ENCODE results near the gene KLHL26. TPM values are rescaled to one million over a fixed set of nuclear protein-coding genes. Genes with fewer than 3 reads are reported as not detected.

KLHL26 gene
- total RNA-seq, 1 donor from 2014 or later: 12.0 TPM

DNA sequence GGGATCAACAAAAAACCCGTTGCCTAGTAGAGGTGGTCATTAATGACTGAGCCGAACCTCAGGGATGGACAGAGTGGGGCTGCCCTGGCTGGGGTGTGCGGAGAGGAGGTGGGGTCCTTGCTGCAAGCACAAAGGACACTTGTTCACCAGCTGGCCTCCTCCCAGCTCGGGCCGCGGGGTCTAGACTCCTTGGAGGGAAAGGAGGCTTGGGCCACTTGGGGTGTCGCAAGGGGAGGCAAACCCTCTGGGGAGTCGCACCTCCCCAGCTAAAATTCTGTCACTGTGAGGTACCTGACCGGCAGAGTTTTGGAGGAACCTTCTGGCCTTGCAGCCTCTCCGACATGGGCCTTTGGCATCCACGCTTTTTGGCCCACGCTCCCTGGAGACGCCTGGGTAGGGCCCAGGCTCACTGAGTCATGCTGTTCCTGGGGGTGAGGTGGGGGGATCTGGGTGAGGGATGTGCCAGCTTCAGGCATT lies 8.2 kb downstream of the KLHL26 start:
- Mint-ChIP-seq H3K27me3 (ENCODE audit: unreplicated experiment) (no peaks in the 10 kb centered on the region), H3K9me3 (ENCODE audit: unreplicated experiment) (peaks cover 2% of the 10 kb centered on the region), H3K36me3 (ENCODE audit: unreplicated experiment) (peaks cover 4% of the 10 kb centered on the region), H3K4me3 (ENCODE audit: unreplicated experiment) (no peak overlapping the region), H3K27ac (ENCODE audit: unreplicated experiment) (no peak overlapping the region), H3K4me1 (ENCODE audit: low read depth, unreplicated experiment) (peaks cover 13% of the 10 kb centered on the region)
- no peak for DNase-seq
- TF ChIP-seq, protein P1, sequence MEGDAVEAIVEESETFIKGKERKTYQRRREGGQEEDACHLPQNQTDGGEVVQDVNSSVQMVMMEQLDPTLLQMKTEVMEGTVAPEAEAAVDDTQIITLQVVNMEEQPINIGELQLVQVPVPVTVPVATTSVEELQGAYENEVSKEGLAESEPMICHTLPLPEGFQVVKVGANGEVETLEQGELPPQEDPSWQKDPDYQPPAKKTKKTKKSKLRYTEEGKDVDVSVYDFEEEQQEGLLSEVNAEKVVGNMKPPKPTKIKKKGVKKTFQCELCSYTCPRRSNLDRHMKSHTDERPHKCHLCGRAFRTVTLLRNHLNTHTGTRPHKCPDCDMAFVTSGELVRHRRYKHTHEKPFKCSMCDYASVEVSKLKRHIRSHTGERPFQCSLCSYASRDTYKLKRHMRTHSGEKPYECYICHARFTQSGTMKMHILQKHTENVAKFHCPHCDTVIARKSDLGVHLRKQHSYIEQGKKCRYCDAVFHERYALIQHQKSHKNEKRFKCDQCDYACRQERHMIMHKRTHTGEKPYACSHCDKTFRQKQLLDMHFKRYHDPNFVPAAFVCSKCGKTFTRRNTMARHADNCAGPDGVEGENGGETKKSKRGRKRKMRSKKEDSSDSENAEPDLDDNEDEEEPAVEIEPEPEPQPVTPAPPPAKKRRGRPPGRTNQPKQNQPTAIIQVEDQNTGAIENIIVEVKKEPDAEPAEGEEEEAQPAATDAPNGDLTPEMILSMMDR (IDR thresholded peaks at IDR 0.05; ENCODE audit: partially characterized antibody, unreplicated experiment): no peak

DNA sequence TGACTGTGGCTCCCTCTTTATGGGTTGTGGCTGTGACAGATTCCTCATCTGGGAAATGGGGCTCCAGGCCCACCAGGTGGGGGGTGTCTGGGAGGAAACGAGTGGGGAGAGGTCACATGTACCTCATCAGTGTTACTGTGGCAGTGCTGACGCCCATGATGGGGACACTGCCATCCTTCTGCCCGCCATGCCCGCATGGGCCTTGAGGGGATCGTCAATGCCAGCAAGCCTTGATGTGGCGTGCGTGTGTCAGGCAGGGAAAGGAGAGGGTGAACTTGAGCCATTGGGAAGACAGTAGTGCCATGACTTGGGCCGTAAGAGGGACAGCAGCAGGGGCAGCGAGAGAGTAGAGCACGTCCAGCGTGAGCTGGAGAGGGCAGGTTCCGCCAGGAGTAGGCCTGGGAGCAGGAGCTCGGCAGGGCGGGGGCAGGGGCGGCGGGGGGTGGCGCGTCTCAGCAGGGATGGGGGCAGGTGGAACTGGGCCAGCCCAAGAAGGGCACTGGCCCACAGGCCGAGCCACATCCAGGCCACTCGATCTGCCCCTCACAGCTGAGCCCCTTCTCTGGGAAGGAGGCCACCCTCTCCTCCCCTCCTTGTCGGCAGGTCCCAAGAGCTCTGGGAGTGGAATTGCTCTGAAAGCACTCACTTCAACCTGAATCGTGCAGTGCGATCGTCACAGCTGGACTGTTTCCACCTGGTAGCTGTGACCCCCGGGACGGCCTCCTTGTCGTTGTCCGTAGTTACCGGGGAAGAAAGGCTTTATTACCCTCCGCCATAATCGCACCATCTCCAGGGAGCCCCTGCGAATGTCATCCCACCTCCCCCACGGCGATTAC lies 9.9 kb downstream of the KLHL26 start:
- peaks cover 2% of the 10 kb centered on the region for H3K9me3 Mint-ChIP-seq (ENCODE audit: unreplicated experiment)
- H3K4me3 Mint-ChIP-seq (ENCODE audit: unreplicated experiment): no peak overlapping the region
- peaks cover 4% of the 10 kb centered on the region for H3K36me3 Mint-ChIP-seq (ENCODE audit: unreplicated experiment)
- peaks cover 20% of the 10 kb centered on the region for H3K4me1 Mint-ChIP-seq (ENCODE audit: low read depth, unreplicated experiment)
- H3K27ac Mint-ChIP-seq (ENCODE audit: unreplicated experiment): no peak overlapping the region
- no peaks in the 10 kb centered on the region for H3K27me3 Mint-ChIP-seq (ENCODE audit: unreplicated experiment)
- TF ChIP-seq, protein P1 (IDR thresholded peaks at IDR 0.05; ENCODE audit: partially characterized antibody, unreplicated experiment): no peak
- peak; percentile 55 for DNase-seq

DNA sequence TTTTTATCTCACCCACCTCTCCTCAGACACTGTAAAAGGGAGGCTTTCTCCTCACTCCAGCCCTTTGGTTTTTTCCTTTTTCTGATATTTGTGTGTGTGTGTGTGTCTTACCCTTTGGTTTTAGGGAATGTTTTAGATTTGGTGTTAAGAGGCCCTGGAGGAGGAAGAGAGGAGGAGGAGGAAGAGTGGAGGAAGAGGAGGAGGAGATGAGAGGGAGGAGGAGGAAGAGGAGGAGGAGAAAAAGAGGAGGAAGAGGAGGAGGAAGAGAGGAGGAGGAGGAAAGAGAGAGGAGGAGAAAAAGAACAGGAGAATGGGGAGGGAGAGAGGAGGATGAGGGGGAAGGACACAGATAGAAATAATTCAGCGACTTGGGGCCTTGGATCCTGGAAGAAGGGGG lies 10.5 kb downstream of the KLHL26 start:
- Mint-ChIP-seq H3K4me3 (ENCODE audit: unreplicated experiment) (no peak overlapping the region), H3K27ac (ENCODE audit: unreplicated experiment) (peak overlapping the region; percentile 2), H3K27me3 (ENCODE audit: unreplicated experiment) (peaks cover 3% of the 10 kb centered on the region), H3K36me3 (ENCODE audit: unreplicated experiment) (peaks cover 4% of the 10 kb centered on the region), H3K4me1 (ENCODE audit: low read depth, unreplicated experiment) (peaks cover 20% of the 10 kb centered on the region), H3K9me3 (ENCODE audit: unreplicated experiment) (peaks cover 2% of the 10 kb centered on the region)
- TF ChIP-seq, protein P1 (IDR thresholded peaks at IDR 0.05; ENCODE audit: partially characterized antibody, unreplicated experiment): no peak
- DNase-seq: no peak

DNA sequence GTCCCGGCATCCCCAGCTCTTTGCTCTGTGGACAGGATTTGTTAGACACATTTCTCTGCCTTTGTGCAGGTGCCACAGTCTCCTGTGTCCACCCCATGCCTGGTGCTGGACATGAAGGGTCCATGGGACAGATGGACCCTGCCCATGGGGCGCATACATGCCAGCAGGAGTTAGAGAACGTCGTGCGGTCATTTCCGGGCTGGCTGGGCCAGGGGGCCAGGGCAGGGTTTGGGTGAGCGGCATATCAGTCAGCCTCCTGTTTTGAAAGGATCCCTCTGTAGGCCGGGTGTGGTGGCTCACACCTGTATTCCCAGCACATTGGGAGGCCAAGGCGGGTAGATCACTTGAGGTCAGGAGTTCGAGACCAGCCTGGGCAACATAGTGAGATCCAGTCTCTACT lies 11.0 kb downstream of the KLHL26 start:
- peaks cover 2% of the 10 kb centered on the region for H3K9me3 Mint-ChIP-seq (ENCODE audit: unreplicated experiment)
- peaks cover 20% of the 10 kb centered on the region for H3K4me1 Mint-ChIP-seq (ENCODE audit: low read depth, unreplicated experiment)
- no peak for DNase-seq
- peaks cover 4% of the 10 kb centered on the region for H3K36me3 Mint-ChIP-seq (ENCODE audit: unreplicated experiment)
- H3K27me3 Mint-ChIP-seq (ENCODE audit: unreplicated experiment): peaks cover 3% of the 10 kb centered on the region
- H3K27ac Mint-ChIP-seq (ENCODE audit: unreplicated experiment): no peak overlapping the region
- H3K4me3 Mint-ChIP-seq (ENCODE audit: unreplicated experiment): no peak overlapping the region
- TF ChIP-seq, protein P1 (IDR thresholded peaks at IDR 0.05; ENCODE audit: partially characterized antibody, unreplicated experiment): no peak

DNA sequence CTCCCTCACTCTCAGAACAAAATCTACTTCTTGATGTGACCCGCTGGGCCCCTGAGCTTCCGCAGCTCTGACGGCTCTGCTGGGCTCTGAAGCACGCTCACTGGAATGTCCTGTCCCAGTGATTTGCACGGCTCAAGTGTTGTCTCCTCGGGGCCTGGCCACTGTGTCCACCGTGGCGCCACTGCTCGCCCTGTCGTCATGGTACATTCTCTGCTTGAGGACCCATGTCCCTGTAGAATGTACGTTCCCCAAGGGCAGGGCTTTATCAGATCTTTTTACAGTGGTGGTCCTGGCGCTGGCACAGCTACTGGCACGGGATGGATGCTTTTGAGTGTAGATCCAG lies 12.1 kb downstream of the KLHL26 start:
- Mint-ChIP-seq H3K9me3 (ENCODE audit: unreplicated experiment) (peaks cover 2% of the 10 kb centered on the region), H3K36me3 (ENCODE audit: unreplicated experiment) (peaks cover 4% of the 10 kb centered on the region), H3K4me1 (ENCODE audit: low read depth, unreplicated experiment) (peaks cover 20% of the 10 kb centered on the region), H3K27ac (ENCODE audit: unreplicated experiment) (no peak overlapping the region), H3K4me3 (ENCODE audit: unreplicated experiment) (no peak overlapping the region), H3K27me3 (ENCODE audit: unreplicated experiment) (peaks cover 3% of the 10 kb centered on the region)
- DNase-seq: no peak
- TF ChIP-seq, protein P1 (IDR thresholded peaks at IDR 0.05; ENCODE audit: partially characterized antibody, unreplicated experiment): no peak
